ELF-1 (cell line): Measurements from ENCODE around the gene GRIA4.
"Not testable (repeated sequence)": the region's sequence is repeated elsewhere in the genome, so short reads cannot be mapped to it uniquely, and the experiment has no call there.

Source experiments
- DNase-seq: peaks from one replicate; pipeline ENCODE4 v3.0.0-alpha.2; 2016; ENCODE audit warnings: low read depth, low spot score

The GRIA4 gene

DNA sequence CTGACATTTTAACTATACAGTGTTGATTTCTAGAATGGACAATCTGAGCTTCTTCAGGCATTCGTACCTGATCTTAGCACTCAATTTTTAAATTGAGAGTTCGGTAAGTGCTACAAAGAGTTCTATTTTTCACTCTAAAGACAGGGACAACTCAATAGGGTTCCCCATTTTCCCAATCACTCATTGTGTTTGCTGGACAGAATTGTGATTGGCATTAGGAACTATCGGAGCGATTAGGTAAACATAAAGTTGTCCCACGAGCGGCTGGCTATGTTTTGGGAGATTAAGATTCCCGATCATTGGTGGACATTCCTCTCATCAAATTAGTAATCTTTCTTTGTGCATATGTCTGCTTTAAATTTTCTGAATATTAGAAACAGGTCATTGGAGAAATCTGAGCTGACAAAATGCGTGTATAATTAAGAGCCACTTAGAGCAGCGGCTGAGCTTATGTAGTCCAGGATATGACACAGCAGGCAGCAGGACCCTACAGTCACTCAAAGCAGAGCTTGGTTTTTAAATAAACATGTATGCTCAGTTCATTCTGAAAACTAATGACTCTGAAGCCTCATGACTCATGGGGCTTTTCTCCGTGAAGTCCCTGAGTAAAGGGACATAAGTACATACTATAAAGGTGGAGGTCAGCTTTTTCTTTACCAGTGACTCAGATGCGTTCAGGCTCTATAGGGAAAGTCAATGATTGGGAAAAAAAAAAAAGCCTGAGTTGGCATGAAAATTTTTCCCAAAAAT is 109.4 kb downstream of the GRIA4 start:
- DNase-seq, result no peak

DNA sequence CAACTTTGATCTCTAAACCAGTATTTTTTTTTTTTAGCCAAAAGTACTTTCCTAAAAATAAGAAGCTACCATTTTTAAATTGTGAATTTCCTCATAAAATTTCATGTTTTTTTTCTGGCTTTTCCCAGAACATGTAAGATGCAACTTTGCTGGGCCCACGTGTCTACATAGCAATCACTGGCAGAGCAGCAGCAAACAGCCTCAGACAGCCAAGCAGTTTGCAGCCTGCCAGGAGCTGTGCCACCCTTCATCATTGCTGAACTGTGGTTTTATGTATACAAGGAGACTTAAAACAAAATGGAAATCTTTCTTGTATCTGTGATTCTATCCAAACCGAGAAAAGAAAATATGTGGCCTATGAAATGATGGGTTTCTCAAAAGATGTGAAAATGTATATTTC is 110.2 kb downstream of the GRIA4 start:
- no peak for DNase-seq

DNA sequence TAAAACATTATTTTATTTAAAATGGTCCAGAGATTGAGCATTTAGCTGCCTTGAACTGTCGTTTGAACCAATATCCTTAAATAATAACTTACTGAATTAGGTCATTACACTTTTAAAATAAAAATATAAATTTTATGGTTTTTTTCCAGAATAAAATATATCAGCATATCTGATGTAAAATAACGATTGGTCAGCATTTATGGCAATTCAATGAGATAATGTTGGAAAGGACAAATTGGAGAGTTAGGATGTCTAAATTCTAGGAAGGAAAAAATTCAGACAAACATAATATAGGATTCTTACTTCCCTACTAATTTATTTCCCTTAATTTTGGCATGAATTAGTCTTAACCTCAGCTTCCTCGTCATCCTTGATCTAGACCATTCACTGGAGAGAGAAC is 113.4 kb downstream of the GRIA4 start:
- no peak for DNase-seq

DNA sequence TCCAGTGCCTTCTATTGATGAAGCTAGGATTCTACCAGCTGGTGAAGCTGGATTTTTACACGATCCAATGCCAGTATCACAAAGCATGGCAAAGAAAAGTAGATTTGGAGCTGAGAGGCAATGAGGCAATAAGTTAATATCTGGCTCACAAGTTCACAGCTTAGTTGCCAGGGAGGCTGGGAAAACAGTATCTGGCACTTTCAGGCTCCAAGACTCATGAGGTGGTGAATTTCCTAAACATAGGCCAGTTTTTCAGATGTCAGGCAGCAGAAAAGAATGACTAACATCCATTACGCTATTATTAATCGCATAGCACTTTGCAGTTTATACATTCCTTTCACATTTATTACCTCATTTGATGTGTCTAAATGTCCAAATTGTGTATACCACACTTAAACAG is 122.7 kb downstream of the GRIA4 start:
- no peak for DNase-seq

DNA sequence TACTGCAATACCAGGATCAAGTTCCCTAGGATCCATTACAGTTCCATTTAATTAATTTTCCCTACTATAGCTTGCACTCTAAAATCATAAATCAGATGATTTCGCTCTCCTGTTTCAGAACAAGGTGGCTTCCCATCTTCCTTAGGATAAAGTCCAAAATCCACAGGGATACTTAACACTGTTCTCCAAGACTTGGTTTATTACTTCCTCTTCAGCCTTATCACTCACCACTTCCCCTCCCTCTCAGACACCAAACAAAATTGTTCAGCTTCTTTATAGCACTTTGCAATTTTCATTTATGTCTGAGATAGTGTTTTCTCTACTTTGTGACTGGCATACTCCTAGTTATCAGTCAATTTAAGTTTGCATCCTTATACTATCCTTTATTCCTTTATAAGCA is 124.6 kb downstream of the GRIA4 start:
- DNase-seq, result no peak

DNA sequence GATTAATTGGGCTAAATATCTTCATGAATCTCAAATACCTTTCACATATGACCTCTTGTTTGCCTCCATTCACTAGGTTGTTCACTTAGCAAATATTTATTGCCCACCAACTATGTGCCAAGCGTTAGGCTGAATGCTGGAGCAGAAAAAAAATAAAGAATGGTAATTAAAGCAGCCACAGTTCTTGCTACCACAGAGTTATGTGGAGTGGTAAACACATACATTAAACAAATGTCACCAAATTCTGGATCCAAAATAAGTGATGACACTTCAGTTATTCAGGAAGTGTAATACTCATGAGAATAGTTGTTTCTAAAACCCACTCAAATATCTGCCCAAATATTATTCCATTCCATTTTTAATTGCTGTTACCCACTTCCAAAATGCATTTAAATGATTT is 128.4 kb downstream of the GRIA4 start:
- no peak for DNase-seq

DNA sequence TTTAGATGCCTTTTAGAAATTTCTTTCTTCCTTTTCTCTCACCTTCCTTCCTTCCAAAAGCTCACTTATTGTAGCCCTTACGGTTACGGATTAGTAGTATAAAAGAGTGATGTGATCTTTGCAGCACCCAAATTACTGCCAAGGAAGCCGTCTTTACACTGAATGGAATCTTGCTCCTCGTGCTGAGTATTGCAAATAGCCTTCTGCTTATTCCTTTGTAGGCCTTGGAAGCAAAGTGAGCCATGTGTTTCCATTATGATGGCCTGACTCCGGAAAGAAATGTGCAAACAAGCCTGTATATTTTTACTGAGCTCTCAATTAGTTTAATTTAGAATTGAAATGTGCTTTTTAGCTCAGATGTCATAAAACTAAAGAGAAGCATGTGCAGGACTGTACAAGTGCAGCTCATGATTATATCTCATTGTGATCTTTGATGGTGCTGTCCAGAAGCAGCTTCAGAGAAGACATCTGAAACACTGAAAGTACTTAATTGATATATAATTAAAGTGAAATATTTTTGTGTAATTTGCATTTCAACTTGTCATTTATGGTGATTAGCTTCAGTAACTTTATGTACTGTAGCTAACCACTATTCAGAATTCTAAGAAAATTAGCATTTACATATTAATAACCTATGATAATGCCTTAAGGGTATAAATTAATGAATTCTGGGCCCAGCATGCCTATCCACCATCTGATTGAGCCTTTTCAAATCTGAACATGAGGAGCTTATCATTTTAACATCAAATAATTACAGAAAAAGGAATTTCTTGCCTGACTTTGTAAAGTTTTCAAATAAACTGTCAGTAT is 129.3 kb downstream of the GRIA4 start:
- DNase-seq, result no peak

DNA sequence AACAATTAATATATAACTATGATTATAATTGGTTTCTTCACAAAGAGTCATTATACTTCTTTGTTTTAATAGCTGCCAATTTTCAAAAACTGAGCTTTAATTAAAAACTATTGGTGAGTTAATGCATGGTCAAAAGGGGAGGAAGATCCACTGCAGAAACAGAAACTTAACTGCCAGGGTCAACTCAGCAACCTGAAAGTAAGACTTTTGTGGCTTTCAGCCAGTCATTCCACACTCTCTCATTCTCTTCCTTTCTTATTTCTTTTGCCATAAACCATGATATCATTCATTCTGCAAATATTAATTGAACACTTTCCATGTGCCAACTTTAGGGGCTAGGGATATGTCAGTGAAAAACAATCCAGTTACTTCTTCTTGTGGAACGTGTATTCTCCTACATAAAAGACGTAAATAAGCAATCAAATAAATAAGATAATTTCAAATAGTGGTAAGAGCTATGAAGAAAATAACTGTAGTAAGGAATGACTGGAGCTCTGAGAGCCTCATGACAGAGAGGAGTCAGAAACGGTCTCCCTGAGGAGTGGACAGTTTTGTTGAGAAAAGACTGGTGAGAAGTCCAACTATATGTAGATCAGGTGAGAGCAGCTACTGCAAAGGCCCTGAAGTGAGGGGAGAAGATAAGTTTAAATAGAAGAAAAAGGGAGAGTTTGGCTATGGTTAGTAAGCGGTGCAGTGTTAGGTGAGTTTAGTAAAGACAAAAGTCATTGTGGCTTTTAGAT is 130.5 kb downstream of the GRIA4 start:
- no peak for DNase-seq

DNA sequence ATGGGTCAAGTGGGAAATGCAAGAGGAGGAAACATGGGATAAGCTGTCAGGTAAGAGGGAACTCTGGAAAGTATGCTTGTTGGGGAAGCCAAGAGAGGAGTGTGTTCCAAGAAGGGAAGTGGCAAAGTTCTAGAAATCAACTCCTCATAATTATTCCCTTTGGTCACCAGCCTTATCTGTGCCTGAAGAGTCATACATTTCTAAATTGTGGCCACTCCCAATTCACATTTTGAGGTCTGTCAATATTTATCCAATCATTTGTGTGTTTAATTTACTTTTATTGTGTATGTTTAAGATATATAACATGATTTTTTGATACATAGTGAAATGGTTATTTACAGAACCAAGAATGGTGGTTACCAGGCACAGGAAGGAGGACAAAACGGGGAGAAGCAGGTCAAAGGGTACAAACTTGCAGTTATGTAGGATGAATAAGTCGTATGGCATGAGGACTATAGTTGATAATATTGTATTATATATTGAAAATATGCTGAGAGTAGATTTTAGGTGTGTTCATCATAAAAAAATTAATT is 131.7 kb downstream of the GRIA4 start:
- DNase-seq, result no peak

DNA sequence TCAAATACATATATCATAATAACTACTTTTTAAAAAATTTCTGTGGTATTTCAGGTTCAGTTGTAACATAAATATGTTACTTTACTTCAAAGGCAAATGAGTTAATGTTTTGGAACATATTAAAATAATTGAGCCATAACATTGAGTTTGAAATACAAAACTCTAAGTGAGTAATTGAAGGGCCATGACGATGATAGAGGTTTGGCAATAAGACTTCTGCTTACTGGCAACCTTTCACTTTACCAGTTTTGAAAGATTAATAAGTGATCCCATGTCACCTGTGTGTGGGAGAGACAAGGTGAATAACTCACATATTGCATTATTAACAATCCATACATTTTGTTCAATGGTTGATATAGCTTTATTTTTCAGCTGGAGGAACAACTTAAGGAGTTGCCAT is 144.4 kb downstream of the GRIA4 start:
- DNase-seq, result no peak

DNA sequence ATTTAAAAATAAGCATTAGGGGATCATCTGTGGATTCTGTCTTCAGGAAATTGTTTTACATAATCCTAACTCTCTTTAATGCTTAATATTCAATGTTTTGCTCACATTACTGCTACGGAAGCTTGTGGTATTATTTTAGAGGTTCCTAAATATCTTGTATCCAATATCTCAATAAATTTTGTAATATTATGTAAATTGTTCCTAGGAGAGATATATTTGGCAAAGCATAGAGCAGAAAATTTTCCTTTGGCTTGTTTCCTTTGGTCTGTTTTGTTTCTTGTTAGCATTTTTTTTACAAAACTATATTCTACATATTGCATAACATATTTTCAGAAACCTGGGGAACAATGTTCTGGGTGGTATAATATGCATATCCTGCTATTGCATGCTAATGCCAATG is 144.8 kb downstream of the GRIA4 start:
- no peak for DNase-seq

DNA sequence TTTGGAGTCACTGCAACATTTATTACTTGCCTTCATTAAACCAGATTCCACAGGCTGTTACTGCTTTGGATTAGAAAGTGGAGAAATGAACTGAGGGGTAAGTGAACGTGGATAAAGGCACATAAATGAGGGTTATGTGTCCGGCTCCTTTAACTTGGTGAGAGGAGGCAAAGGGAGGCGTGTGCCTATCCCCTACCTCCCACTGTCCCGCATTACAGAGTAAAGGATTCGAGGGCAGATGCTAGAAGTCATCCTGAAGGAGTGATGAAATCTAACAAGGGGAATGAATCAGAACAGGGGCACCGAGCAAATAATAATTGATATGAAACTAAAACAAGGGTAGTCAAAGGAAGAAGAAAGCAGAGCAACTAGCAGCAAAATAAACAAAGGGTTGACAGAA is 147.2 kb downstream of the GRIA4 start:
- DNase-seq, result no peak

DNA sequence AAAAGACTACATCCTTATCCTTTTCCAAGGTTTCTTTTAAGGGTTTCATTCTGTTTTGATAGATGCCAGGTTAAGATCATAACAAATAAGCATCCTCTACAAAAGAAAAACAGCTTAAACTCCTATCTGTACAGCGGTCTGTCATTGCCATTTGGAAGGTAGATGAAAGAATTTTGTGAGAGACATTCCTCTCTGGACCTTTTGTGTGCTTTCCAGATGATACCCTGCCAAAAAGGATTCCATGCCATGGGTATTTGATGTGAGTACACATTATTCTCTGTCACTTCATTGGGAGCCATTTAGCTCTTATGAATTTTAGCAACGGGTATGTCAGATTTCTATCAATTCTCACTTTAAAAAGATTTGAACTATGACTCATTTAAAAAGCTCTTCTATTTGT is 153.7 kb downstream of the GRIA4 start:
- DNase-seq, result no peak

DNA sequence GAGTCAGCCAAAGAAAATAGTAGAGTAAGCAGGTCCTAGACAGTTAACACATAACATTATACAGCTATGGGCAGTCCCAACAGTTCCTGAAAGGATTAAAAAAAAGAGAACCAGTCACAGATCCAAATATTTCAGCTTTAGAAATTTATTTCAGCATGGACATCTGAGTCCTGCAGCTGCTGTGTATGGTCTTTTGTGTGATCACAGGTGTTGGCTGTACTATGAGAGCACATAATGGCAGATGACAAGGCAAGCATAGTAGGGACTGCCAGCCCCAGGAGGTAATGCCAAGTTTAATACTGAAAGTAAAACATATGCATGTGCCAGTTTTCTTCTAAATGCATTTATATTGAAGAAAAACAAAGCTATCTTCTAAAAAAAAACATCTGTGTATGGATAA is 158.1 kb downstream of the GRIA4 start:
- no peak for DNase-seq

DNA sequence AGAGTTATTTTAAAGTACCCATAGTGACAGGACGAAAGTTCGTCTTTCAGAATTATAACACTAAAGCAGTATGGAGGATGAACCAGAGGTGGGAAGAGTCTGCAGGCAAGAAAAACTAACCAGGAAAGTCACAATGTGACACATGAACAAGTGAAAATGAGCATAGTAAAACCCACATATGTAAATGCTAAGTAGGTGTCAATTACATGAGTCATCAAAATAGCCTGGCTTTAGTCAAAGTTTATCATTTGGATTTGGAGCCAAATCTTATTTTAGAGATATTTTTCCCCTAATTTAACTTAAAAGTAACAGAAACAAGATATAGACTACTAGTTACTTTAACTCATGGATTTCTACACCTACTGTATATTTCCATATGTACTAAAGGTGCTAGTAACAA is 159.8 kb downstream of the GRIA4 start:
- DNase-seq, result no peak

DNA sequence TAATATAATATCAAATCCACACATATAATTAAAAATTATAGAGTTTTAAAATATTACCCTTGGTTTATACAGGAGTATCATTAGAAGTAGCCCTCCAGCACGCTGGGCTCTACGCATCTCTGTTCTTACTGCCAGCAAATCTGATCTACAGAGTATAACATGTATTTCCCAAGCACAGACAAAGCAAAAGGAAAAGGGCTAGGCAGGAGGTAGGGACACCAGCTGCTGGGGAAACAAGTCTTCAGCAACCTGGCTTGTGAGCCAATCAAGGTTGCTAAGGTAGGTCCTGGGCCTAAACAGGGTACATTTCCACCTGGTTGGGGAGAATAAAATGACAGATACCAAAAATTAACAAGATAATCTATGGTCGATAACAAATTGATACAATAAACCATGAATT is 163.6 kb downstream of the GRIA4 start:
- DNase-seq, result not testable (repeated sequence)

DNA sequence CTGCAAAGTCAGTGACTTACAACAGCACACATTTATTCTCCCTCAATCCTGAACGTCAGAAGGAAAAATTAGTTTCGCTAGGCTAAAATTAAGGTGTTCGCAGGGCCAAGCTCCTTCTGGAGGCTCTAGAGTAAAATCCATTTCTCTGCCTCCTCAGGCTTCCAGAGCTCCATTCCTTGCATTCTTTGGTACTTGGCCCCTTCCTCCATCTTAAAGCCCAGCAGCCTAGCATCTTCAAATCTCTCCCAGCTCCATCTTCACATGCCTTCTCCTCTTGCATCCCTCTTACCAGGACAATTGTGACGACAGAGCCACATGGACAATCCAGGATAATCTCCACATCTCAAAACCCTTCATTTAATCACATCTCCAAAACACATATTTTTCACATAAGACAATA is 165.0 kb downstream of the GRIA4 start:
- DNase-seq, result peak; percentile 17

DNA sequence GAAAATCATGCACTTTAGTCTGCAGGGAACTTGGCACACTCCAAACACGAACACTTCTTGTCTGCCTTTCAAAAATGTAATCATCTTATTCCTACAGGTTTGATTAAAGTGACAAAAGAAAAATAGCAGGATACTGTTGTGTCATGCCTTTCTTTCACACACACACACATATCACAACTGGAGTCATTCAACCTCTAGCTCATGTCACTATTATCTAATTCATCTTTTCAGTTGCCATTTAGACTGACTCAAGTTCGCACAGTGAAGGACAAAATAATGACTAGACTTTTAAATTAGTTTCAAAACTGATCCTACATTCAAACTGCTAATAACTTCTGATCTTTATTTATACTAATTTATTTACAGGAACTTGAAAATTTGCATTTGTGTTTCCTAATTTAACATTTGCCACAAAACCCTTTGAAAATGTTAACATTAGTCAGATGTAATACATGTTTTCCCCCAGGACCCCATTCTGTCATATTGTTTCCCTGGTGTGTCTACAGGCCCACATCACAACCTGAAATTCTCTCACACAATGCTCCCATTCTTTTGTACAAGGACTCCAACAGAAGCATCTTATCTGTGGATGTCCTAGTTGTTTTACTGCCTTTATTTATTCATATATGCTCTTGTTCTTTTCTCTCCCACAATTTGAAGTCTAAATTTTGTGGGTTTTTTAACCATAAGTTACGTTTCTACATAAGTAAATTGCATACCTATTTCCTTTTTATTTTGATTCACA is 171.1 kb downstream of the GRIA4 start:
- DNase-seq, result no peak

DNA sequence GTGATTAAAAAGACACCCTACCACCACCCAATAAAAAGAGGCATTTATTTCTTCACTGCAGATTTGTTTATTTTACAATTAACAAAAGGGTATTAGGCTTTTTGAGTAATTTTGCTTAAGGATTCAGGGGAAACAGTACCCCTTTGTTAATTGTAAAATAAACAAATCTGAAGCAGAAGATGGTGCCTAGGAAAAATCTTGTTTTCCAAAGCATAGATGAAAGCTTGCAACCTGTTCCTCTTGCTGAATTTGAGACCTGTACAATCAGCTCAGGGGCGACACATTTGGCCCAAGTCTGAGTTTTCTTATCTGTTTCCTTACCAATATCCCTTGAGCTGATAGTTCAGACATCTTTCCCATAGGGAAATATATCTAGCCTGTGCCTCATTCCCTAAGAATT is 171.9 kb downstream of the GRIA4 start:
- no peak for DNase-seq

DNA sequence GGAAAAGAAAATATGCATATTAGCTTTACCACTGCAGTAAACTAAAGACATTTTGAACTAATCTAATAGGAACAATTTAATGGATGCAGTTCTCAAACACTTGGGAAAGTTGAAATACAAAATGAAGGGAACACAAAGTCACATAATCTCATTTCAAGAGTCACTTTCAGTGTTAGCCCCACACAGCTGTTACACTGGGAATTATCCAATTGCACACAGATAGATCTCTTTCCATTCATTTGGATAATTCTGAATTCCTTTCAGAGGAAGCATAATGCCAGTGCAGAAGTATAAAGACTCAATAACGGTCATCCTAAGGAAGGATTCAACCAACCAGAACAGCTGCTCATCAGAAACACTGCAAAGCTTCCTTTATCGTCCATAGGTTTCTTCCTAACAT is 173.3 kb downstream of the GRIA4 start:
- DNase-seq, result no peak

DNA sequence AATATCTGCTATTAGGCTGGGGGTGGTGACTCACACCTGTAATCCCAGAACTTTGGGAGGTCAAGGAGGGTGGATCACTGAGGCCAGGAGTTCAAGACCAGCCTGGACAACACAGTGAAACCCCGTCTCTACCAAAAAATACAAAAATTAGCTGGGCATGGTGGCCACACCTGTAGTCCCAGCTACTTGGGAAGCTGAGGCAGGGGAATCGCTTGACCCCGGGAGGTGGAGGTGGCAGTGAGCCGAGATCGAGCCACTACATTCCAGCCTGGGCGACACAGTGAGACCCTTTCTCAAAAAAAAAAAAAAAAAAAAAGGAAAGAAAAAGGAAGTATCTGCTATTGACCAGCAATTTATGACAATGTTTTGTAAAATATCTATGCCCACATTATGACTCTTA is 176.0 kb downstream of the GRIA4 start:
- not testable (repeated sequence) for DNase-seq

DNA sequence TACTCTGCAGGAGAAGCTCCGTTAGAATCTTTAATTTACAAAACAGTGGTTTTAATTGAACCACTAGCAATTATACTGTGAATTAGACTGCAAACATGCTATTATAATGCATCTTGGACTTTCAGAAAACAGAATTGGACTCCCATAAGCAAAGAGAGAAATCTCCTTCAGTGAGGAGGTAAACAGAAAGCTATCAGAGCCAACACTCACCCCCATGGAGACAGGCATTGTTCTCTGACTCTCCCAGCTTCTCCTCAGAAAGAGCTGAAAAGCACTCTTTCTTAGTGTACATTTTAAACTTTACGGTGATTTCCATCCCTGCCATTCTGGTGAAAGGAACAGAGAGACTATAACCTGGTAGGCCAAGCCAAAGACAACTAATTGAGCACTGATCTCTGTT is 176.9 kb downstream of the GRIA4 start:
- no peak for DNase-seq
